ENCODE data around the gene PARVA.

Gene PARVA

DNA sequence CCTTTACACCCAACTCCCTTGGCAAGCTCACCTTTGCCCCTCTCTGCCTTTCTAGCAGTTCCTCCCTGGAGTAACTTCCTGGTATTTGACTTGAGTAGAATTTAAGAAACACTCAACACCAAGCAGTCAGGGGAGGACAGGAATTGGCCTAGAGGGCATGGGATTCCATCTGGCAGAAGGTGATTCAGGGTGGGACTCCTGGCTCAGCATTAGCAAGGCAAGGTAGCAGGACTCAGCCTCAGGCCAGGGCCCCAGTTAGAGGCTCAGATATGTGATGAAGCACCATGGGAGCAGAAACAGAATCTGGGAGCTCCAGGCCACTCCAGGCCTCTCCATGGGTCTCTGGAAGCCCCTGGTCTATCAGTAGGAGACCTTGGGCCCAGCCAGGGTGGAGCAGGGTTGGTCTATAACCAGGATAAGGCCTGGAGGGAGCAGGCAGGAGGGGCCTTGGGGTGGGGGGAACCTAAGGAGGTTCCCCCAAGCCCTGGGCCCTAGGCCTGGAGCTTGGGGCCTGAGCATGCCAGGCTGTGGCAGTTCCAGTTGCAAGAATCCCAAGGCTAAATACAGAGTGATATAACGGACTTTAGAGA, 148.2 kb downstream of the PARVA start:
- TF ChIP-seq, protein P1, sequence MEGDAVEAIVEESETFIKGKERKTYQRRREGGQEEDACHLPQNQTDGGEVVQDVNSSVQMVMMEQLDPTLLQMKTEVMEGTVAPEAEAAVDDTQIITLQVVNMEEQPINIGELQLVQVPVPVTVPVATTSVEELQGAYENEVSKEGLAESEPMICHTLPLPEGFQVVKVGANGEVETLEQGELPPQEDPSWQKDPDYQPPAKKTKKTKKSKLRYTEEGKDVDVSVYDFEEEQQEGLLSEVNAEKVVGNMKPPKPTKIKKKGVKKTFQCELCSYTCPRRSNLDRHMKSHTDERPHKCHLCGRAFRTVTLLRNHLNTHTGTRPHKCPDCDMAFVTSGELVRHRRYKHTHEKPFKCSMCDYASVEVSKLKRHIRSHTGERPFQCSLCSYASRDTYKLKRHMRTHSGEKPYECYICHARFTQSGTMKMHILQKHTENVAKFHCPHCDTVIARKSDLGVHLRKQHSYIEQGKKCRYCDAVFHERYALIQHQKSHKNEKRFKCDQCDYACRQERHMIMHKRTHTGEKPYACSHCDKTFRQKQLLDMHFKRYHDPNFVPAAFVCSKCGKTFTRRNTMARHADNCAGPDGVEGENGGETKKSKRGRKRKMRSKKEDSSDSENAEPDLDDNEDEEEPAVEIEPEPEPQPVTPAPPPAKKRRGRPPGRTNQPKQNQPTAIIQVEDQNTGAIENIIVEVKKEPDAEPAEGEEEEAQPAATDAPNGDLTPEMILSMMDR (IDR thresholded peaks at IDR 0.05; ENCODE audit: extremely low read depth, insufficient read depth, missing control alignments), result no peak
- no peak for DNase-seq (ENCODE audit: low spot score)
- in situ Hi-C loops (cut with MboI; ENCODE audit: low pct_unique_long_range_greater_than_20kb, low sequenced_read_pairs, unreplicated experiment), result no loop called here

DNA sequence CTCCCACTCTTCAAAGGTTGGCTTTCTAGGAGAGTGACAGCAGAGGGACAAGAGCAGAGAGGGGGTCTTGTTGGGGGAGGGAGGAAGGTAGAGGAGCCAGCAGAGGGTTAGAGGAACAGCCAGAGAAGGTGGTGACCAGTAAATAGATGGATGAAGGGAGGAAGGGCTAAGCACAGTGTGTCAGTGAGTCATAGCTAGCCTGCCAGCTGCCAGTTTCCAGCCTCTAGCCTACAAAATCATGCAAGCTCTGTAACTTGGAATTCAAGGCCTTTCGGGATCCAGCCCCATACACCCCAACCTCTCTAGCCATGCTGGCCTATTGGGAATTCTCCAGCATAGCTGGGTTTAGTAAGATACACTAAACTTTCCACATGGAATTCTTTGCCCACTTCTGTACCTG, 149.4 kb downstream of the PARVA start:
- TF ChIP-seq, protein P1 (IDR thresholded peaks at IDR 0.05; ENCODE audit: extremely low read depth, insufficient read depth, missing control alignments), result no peak
- DNase-seq (ENCODE audit: low spot score), result no peak
- in situ Hi-C loops (cut with MboI; ENCODE audit: low pct_unique_long_range_greater_than_20kb, low sequenced_read_pairs, unreplicated experiment), result no loop called here

DNA sequence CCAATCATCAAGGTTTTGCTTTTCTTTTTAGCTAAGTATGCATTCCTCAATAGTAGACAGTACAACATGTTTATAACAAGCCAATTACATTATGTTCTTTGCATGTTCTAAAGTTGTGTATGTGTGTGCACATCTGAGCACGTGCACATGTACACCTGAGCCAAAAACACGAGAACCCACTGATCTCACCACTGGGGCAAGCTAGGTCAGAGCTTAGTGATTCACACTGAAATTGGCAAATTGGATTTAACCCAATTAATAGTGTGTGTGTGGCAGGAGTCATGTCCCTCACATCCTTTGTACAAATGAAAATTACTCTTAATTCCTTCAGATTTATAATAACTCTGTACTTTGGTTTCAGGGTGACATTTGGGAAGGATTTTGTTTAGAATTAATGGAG, 151.1 kb downstream of the PARVA start:
- in situ Hi-C loops (cut with MboI; ENCODE audit: low pct_unique_long_range_greater_than_20kb, low sequenced_read_pairs, unreplicated experiment), result no loop called here
- DNase-seq (ENCODE audit: low spot score), result no peak
- TF ChIP-seq, protein P1 (IDR thresholded peaks at IDR 0.05; ENCODE audit: extremely low read depth, insufficient read depth, missing control alignments), result no peak

DNA sequence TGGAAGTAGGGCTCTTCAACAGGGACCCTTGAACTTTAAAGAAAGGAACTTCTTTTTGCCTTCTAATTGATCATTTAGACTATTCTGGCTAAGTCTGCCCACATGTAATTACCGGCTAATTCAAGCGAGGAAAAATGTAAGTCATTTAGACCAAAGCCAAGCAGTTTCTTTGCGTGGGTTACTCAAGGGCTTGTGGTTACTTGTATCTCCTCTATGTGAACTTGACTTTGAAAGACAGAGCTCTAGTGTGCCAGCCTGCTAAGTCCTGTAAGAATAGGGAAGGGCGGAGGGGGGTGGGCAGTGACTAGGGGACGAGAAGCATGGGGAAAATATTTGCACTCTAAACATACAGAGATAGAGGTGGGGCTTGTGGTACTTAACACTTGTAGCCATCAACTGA, 151.7 kb downstream of the PARVA start:
- TF ChIP-seq, protein P1 (IDR thresholded peaks at IDR 0.05; ENCODE audit: extremely low read depth, insufficient read depth, missing control alignments), result no peak
- in situ Hi-C loops (cut with MboI; ENCODE audit: low pct_unique_long_range_greater_than_20kb, low sequenced_read_pairs, unreplicated experiment), result no loop called here

GRCh38 chr11:12529793-12530192, 152.4 kb downstream of the PARVA start:
- TF ChIP-seq, protein P1 (IDR thresholded peaks at IDR 0.05; ENCODE audit: extremely low read depth, insufficient read depth, missing control alignments), result no peak
- in situ Hi-C loops (cut with MboI; ENCODE audit: low pct_unique_long_range_greater_than_20kb, low sequenced_read_pairs, unreplicated experiment), result no loop called here
- no peak for DNase-seq (ENCODE audit: low spot score)

More for the DNA sequence above, 151.7 kb downstream of the PARVA start:
- DNase-seq (ENCODE audit: low spot score), result no peak

- DNase-seq (ENCODE audit: low spot score), result no peak
- TF ChIP-seq, protein P1 (IDR thresholded peaks at IDR 0.05; ENCODE audit: extremely low read depth, insufficient read depth, missing control alignments), result no peak
- in situ Hi-C loops (cut with MboI; ENCODE audit: low pct_unique_long_range_greater_than_20kb, low sequenced_read_pairs, unreplicated experiment), result no loop called here
Observed at GRCh38 chr11:12531020-12531419, 153.6 kb downstream of the PARVA start.
